ENCODE results near the gene GRM1. TPM values are rescaled to one million over a fixed set of nuclear protein-coding genes. Genes with fewer than 3 reads are reported as not detected.

GRM1 gene
- total RNA-seq, 1 donor from 2014 or later: not detected

GRCh38 chr6:146127447-146128215 lies 98.8 kb downstream of the GRM1 start:
- no peaks in the 10 kb centered on the region for H3K4me1 Mint-ChIP-seq
- ChIA-PET CTCF (no interaction called here), POLR2A (no interaction called here)
- H3K9me3 Mint-ChIP-seq: no peaks in the 10 kb centered on the region
- H3K4me3 Mint-ChIP-seq: no peak overlapping the region
- ATAC-seq (ENCODE audit: low read depth): no peak
- intact Hi-C loops (cut with micrococcal nuclease): no loop called here
- H3K36me3 Mint-ChIP-seq (ENCODE audit: low read depth): no peaks in the 10 kb centered on the region
- no peak for DNase-seq
- H3K27ac Mint-ChIP-seq: no peak overlapping the region
- TF ChIP-seq CTCF (IDR thresholded peaks at IDR 0.05): no peak
- H3K27me3 Mint-ChIP-seq: no peaks in the 10 kb centered on the region

- Mint-ChIP-seq H3K27me3 (no peaks in the 10 kb centered on the region), H3K36me3 (ENCODE audit: low read depth) (no peaks in the 10 kb centered on the region), H3K9me3 (peaks cover 6% of the 10 kb centered on the region), H3K4me1 (no peaks in the 10 kb centered on the region), H3K4me3 (no peak overlapping the region), H3K27ac (no peak overlapping the region)
- CTCF ChIA-PET: no interaction called here
- POLR2A ChIA-PET: no interaction called here
- intact Hi-C loops (cut with micrococcal nuclease): no loop called here
- ATAC-seq (ENCODE audit: low read depth) (no peak), DNase-seq (no peak)
- no peak for TF ChIP-seq CTCF (IDR thresholded peaks at IDR 0.05)
These were observed 105.0 kb downstream of the GRM1 start for GRCh38 chr6:146133866-146134265.

GRCh38 chr6:146135167-146135566 lies 106.3 kb downstream of the GRM1 start:
- POLR2A ChIA-PET: no interaction called here

GRCh38 chr6:146146836-146147235 lies 118.0 kb downstream of the GRM1 start:
- POLR2A ChIA-PET: no interaction called here
- no peaks in the 10 kb centered on the region for H3K27me3 Mint-ChIP-seq
- H3K4me3 Mint-ChIP-seq: no peak overlapping the region
- no peaks in the 10 kb centered on the region for H3K9me3 Mint-ChIP-seq
- ATAC-seq (ENCODE audit: low read depth): no peak
- no peak for DNase-seq
- intact Hi-C loops (cut with micrococcal nuclease): no loop called here
- no peak for TF ChIP-seq CTCF (IDR thresholded peaks at IDR 0.05)
- no peaks in the 10 kb centered on the region for H3K36me3 Mint-ChIP-seq (ENCODE audit: low read depth)
- no peak overlapping the region for H3K27ac Mint-ChIP-seq
- CTCF ChIA-PET: no interaction called here
- H3K4me1 Mint-ChIP-seq: no peaks in the 10 kb centered on the region

More at GRCh38 chr6:146135167-146135566, 106.3 kb downstream of the GRM1 start:
- no peak for TF ChIP-seq CTCF (IDR thresholded peaks at IDR 0.05)
- intact Hi-C loops (cut with micrococcal nuclease): no loop called here
- Mint-ChIP-seq H3K4me3 (no peak overlapping the region), H3K4me1 (no peaks in the 10 kb centered on the region), H3K27me3 (no peaks in the 10 kb centered on the region), H3K27ac (no peak overlapping the region), H3K36me3 (ENCODE audit: low read depth) (no peaks in the 10 kb centered on the region), H3K9me3 (peaks cover 9% of the 10 kb centered on the region)
- ATAC-seq (ENCODE audit: low read depth) (no peak), DNase-seq (no peak)
- CTCF ChIA-PET: no interaction called here

GRCh38 chr6:146149770-146150169 lies 120.9 kb downstream of the GRM1 start:
- TF ChIP-seq CTCF (IDR thresholded peaks at IDR 0.05): no peak
- Mint-ChIP-seq H3K9me3 (no peaks in the 10 kb centered on the region), H3K27ac (no peak overlapping the region), H3K36me3 (ENCODE audit: low read depth) (no peaks in the 10 kb centered on the region), H3K27me3 (no peaks in the 10 kb centered on the region), H3K4me1 (no peaks in the 10 kb centered on the region), H3K4me3 (no peak overlapping the region)
- ATAC-seq (ENCODE audit: low read depth): no peak
- intact Hi-C loops (cut with micrococcal nuclease): no loop called here
- no peak for DNase-seq
- ChIA-PET CTCF (no interaction called here), POLR2A (no interaction called here)
